Naive thymus-derived CD8-positive, alpha-beta T cell (primary cell): Measurements from ENCODE around the gene DNAJB8. TPM values are rescaled to one million over a fixed set of nuclear protein-coding genes. Genes with fewer than 3 reads are reported as not detected.

ENCODE experiments used
- ATAC-seq, 2 donors: fragments of 150-1000 bp; cut with Tn5 transposase in 1 of 2; sonication (Bioruptor Pico), chemical (Tn5 transposase) in 1 of 2; 1 replicate in 1 of 2; 2 replicates in 1 of 2; pipeline ENCODE4 v1.10.0; 2021; ENCODE audit warnings: mild to moderate bottlenecking in 2 of 2, moderate library complexity in 2 of 2
- POLR2A ChIA-PET: fragments of 350-600 bp; sonication (Branson Sonifier 250); formaldehyde crosslinking; loops from one replicate; lab custom pipeline; 2021; ENCODE audit warnings: antibody characterized with exemption; lab: Charles Lee
- DNase-seq, 10 donors: peaks; one replicate each; pipeline versions ENCODE4 v3.0.0 to v3.0.0-alpha.2; 2020 to 2022
- H3K27ac Mint-ChIP-seq, 10 donors: one replicate each; pipeline ENCODE4 v1.8.0; 2020 to 2022; ENCODE audit warnings: mild to moderate bottlenecking in 10 of 10, mixed read lengths in 10 of 10, moderate library complexity in 4 of 10, inconsistent platforms in 1 of 10
- H3K27me3 Mint-ChIP-seq, 5 donors: one replicate each; pipeline ENCODE4 v1.8.0; 2021 to 2022; ENCODE audit warnings: mixed read lengths in 5 of 5
- H3K36me3 Mint-ChIP-seq, 3 donors: one replicate each; pipeline ENCODE4 v1.8.0; 2020 to 2022; ENCODE audit warnings: mixed read lengths in 3 of 3, mild to moderate bottlenecking in 2 of 3, inconsistent platforms in 1 of 3
- H3K4me1 Mint-ChIP-seq, 4 donors: one replicate each; pipeline ENCODE4 v1.8.0; 2021 to 2022; ENCODE audit warnings: mixed read lengths in 4 of 4
- H3K4me3 Mint-ChIP-seq, 10 donors: one replicate each; pipeline ENCODE4 v1.8.0; 2020 to 2022; ENCODE audit warnings: mild to moderate bottlenecking in 10 of 10, mixed read lengths in 10 of 10, moderate library complexity in 6 of 10, inconsistent platforms in 1 of 10
- H3K9me3 Mint-ChIP-seq, 9 donors: one replicate each; pipeline ENCODE4 v1.8.0; 2020 to 2022; ENCODE audit warnings: mixed read lengths in 9 of 9, mild to moderate bottlenecking in 3 of 9, inconsistent platforms in 1 of 9, moderate library complexity in 1 of 9
- polyA plus RNA-seq, 3 donors: library from polyadenylated mRNA; unstranded; fragments of 300-500 nt; fragmentation: Illumina TruSeq; gene quantifications; one replicate each; pipeline ENCODE4 v1.2.3, GENCODE V29; 2021
- total RNA-seq, 8 experiments: library from RNA in 2 of 8; stranded (reverse) in 2 of 8; gene quantifications; one replicate each; pipeline ENCODE4 v1.2.3 and lab custom pipeline; 2021 to 2026

The DNAJB8 gene
- total and polyA plus RNA-seq, 5 experiments from 2014 or later = not detected

GRCh38 chr3:128486205-128486628 lies 19.5 kb upstream of the DNAJB8 start:
- ATAC-seq = no peak
- peaks cover 18 to 68% (median 43%) of the 10 kb centered on the region in 4 donors for H3K4me1 Mint-ChIP-seq
- H3K4me3 Mint-ChIP-seq = peak overlapping the region; percentile 48 to 89 (median 86)
- no peaks in the 10 kb centered on the region for H3K36me3 Mint-ChIP-seq
- H3K9me3 Mint-ChIP-seq = no peaks in the 10 kb centered on the region
- POLR2A ChIA-PET = no interaction called here
- H3K27ac Mint-ChIP-seq = peak overlapping the region in 1 of 10 donors; percentile 25
- no peak for DNase-seq
- peaks cover 38 to 92% (median 55%) of the 10 kb centered on the region in 5 donors for H3K27me3 Mint-ChIP-seq

DNA sequence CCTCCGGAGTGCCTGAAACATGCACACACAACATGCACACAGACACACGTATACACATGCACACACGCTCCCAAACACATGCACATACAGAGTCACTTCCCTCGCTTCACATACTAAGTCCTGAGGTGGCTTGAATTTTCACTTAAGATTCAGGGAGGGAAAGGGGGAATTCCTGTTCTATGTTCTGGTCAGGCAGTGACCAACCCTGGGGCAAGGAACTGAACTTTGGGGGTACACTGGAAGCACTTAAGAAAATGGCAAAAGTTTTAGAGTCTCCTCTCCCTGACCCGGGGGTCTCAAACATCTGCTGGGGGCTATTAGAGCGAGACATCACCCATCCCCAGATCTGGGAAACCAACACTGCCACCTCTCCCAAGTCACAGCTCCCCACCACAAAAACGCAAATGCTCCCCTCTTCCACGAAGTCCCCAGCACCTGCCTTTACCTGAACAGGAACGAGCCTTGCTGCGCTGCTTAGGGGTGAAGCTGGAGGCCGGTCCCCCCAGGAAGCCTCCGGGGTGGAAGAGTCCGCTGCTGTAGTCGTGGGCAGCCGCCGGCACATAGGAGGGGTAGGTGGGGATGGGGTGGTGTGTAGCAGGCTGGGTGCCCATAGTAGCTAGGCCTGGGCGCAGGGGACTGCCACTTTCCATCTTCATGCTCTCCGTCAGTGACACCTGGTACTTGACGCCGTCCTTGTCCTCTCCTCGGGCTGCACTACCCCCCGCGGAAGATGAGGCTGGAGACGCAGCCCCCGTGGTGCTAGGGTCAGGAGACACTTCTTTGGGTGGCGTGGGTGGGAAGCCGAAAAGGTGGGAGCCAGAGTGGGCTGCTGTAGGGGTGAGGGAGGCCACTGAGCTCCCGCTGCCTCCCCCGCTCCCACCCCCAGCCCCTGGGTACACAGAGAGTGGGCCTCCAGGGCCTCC lies 18.9 kb upstream of the DNAJB8 start:
- Mint-ChIP-seq H3K27ac (peak overlapping the region in 1 of 10 donors; percentile 29), H3K4me3 (peak overlapping the region in 6 of 10 donors; percentile 22 to 88 (median 48)), H3K9me3 (no peaks in the 10 kb centered on the region), H3K36me3 (no peaks in the 10 kb centered on the region), H3K27me3 (peaks cover 38 to 97% (median 60%) of the 10 kb centered on the region in 5 donors), H3K4me1 (peaks cover 18 to 68% (median 40%) of the 10 kb centered on the region in 4 donors)
- POLR2A ChIA-PET = no interaction called here
- DNase-seq = no peak
- no peak for ATAC-seq

DNA sequence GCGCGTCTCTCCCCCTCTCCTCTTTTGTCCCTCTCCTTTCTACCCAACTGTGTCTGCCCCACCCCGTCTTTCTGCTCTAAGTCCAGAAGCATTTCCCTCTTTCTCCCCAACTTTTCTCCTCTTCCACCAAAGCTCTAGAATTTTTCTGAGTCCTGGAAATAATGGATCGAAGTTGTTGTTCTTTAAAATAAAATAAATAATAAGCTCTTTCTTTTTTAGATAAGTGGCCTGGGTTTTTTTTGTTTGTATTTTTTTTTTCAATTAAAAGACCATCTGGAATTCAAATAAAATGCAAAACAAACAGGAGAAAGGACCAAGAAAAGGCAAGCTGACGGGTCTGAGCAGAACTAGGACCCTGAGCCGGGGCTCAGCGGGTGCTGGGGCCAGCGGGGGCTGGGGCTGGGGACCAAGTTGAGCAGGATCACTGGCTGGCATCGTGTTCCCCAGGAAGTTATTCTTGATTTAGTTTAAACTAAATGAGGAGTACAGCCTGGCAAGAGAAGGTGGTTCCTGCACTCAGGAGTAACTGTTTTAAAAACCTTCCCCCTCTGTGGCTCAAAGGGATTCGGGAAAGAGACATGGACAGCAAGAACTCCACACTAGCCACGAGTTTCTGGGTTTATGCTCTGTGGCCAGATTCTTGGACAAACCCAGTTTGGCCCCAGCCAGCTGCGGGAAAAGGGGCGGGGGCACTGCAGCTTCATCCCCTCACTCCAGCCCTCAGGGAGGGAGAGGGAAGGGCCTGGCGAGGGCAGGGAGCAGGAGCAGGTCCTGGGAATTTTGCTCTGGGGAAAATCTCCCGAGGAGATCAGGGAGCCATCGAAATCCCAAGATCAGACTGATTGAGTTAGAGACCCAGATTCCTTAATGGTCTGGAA lies 18.0 kb upstream of the DNAJB8 start:
- POLR2A ChIA-PET = interaction anchor here (0.7 kb wide), 1 partner anchor 12 kb away, joined by 3 read pairs; no protein-coding TSS in a partner anchor
- H3K4me1 Mint-ChIP-seq = peaks cover 16 to 60% (median 34%) of the 10 kb centered on the region in 4 donors
- H3K27ac Mint-ChIP-seq = peak overlapping the region in 1 of 10 donors; percentile 18
- H3K9me3 Mint-ChIP-seq = no peaks in the 10 kb centered on the region
- H3K4me3 Mint-ChIP-seq = peak overlapping the region in 5 of 10 donors; percentile 22 to 86 (median 48)
- H3K27me3 Mint-ChIP-seq = peaks cover 39 to 97% (median 61%) of the 10 kb centered on the region in 5 donors
- H3K36me3 Mint-ChIP-seq = no peaks in the 10 kb centered on the region
- ATAC-seq (no peak), DNase-seq (no peak)

DNA sequence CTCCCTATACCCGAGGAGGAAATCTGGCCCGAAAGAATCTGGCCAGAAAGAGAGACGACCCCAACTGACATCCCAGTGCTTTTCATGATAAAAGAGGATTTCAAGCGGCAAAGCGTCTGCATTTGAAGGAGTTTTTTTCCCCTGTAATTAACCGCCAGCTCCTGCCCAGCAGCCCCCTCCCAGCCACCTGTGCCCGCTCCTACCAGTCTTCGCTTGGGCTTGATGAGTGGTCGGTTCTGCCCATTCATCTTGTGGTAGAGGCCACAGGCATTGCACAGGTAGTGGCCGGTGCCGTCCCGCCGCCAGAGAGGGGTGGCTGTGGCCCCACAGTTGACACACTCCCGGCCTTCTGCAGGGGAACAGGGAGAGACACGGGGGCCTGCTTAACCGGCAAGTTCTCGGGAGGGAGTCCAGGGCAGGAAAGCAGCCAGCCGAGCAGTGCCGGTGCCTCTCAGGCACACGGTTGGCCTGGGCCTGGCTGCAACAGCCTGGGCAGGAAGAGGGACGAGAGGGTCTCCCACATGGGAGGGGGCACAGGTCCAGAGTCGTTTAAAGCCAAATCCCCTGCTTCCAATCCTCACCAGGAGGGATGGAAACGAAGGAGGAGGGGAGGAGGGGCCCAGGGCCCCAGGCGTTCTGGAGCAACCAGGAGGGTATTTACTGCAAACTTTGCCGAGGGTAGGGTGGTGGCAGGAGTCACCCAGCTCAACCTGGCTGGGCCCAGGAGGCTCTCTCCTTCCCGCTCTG lies 17.1 kb upstream of the DNAJB8 start:
- ATAC-seq = peak in 1 of 2 donors; percentile 21
- Mint-ChIP-seq H3K27me3 (peaks cover 40 to 95% (median 65%) of the 10 kb centered on the region in 5 donors), H3K4me1 (peaks cover 16 to 56% (median 33%) of the 10 kb centered on the region in 4 donors), H3K36me3 (no peaks in the 10 kb centered on the region), H3K9me3 (no peaks in the 10 kb centered on the region), H3K27ac (peak overlapping the region in 1 of 10 donors; percentile 24), H3K4me3 (peak overlapping the region; percentile 66 to 87 (median 80))
- DNase-seq = no peak
- POLR2A ChIA-PET = interaction anchor here (0.7 kb wide), 1 partner anchor 13 kb away, joined by 3 read pairs; no protein-coding TSS in a partner anchor

- peak overlapping the region in 2 of 10 donors; percentile 3 to 50 for H3K27ac Mint-ChIP-seq
- POLR2A ChIA-PET = interaction anchor here (0.6 kb wide), 1 partner anchor 7 kb away, joined by 3 read pairs; no protein-coding TSS in a partner anchor
- peak in 1 of 10 donors; percentile 21 for DNase-seq
- peaks cover 43 to 95% (median 73%) of the 10 kb centered on the region in 5 donors for H3K27me3 Mint-ChIP-seq
- peaks cover 16 to 47% (median 28%) of the 10 kb centered on the region in 4 donors for H3K4me1 Mint-ChIP-seq
- ATAC-seq = peak in 1 of 2 donors; percentile 31
- H3K36me3 Mint-ChIP-seq = no peaks in the 10 kb centered on the region
- peak overlapping the region; percentile 66 to 87 (median 80) for H3K4me3 Mint-ChIP-seq
- no peaks in the 10 kb centered on the region for H3K9me3 Mint-ChIP-seq
Observed at GRCh38 chr3:128482666-128483656, 16.3 kb upstream of the DNAJB8 start.

DNA sequence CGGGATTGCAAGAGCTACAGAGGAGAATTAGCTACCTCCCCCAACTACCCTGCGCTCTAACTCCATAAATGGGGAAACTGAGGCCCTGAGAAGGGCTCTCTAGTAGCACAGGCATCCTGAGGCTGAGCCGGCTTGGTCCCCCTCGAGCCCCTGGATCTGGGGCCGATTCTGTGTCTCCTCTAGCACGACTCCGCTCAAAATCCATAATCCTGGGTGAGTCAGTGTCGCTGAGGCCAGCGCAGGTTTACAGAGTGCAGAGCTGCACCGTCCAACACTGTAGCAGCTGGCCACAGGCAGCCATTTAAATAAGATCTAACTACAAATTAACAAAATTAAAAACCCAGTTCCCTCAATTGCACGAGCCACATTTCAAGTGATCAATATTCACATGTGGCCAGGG lies 15.5 kb upstream of the DNAJB8 start:
- no peaks in the 10 kb centered on the region for H3K36me3 Mint-ChIP-seq
- peak overlapping the region in 6 of 10 donors; percentile 13 to 86 (median 58) for H3K4me3 Mint-ChIP-seq
- H3K27ac Mint-ChIP-seq = no peak overlapping the region
- H3K4me1 Mint-ChIP-seq = peaks cover 13 to 42% (median 24%) of the 10 kb centered on the region in 4 donors
- POLR2A ChIA-PET = interaction anchor here (0.6 kb wide), 2 partner anchors 8 to 627 kb away, joined by 3 to 4 read pairs; no protein-coding TSS in a partner anchor
- ATAC-seq = no peak
- DNase-seq = no peak
- peaks cover 41 to 95% (median 77%) of the 10 kb centered on the region in 5 donors for H3K27me3 Mint-ChIP-seq
- no peaks in the 10 kb centered on the region for H3K9me3 Mint-ChIP-seq

- POLR2A ChIA-PET = interaction anchor here (0.5 kb wide), 1 partner anchor 630 kb away, joined by 5 read pairs; no protein-coding TSS in a partner anchor
- H3K36me3 Mint-ChIP-seq = no peaks in the 10 kb centered on the region
- peaks cover 13 to 35% (median 21%) of the 10 kb centered on the region in 4 donors for H3K4me1 Mint-ChIP-seq
- ATAC-seq (no peak), DNase-seq (no peak)
- no peak overlapping the region for H3K27ac Mint-ChIP-seq
- H3K9me3 Mint-ChIP-seq = no peaks in the 10 kb centered on the region
- H3K27me3 Mint-ChIP-seq = peaks cover 40 to 89% (median 75%) of the 10 kb centered on the region in 5 donors
- no peak overlapping the region for H3K4me3 Mint-ChIP-seq
Observed at GRCh38 chr3:128481438-128481942, 14.8 kb upstream of the DNAJB8 start.

DNA sequence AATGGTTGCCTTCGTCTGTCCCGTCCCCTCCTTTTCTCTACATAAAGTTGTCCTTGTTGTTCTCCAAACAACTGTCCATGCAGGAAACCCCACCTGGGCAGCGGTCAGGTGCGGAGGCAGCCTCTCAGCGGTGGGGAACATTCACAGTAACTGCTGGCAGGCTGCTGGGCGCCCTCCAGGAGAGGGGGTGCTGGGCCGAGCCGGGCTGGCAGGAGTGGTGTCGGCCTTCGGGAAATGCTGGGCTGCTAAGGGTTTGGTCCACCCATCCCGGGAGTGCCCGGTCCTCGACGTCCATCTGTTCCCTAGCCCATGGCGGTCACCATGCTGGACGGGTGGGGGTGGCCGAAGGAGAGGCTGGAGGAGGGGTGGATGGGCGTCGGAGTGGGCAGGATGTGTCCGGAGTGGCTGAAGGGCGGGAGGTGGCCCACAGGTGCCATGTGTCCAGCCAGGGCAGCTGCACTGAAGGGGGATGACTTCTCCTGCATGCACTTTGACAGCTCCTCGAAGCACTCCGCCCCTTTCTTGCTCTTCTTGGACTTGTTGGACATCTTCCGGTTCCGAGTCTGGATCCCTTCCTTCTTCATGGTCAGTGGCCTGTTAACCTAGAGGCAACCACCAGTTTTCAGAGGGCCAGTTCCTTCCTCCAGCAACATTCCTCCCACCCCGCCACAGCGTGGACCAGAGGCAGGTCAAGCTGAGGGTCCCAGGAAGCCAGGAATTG lies 14.2 kb upstream of the DNAJB8 start:
- peaks cover 38 to 83% (median 69%) of the 10 kb centered on the region in 5 donors for H3K27me3 Mint-ChIP-seq
- DNase-seq (peak in 1 of 10 donors; percentile 32), ATAC-seq (no peak)
- H3K4me3 Mint-ChIP-seq = no peak overlapping the region
- no peaks in the 10 kb centered on the region for H3K9me3 Mint-ChIP-seq
- H3K27ac Mint-ChIP-seq = no peak overlapping the region
- peaks cover 10 to 29% (median 17%) of the 10 kb centered on the region in 4 donors for H3K4me1 Mint-ChIP-seq
- POLR2A ChIA-PET = interaction anchor here (0.5 kb wide), 1 partner anchor 630 kb away, joined by 5 read pairs; no protein-coding TSS in a partner anchor
- H3K36me3 Mint-ChIP-seq = no peaks in the 10 kb centered on the region

DNA sequence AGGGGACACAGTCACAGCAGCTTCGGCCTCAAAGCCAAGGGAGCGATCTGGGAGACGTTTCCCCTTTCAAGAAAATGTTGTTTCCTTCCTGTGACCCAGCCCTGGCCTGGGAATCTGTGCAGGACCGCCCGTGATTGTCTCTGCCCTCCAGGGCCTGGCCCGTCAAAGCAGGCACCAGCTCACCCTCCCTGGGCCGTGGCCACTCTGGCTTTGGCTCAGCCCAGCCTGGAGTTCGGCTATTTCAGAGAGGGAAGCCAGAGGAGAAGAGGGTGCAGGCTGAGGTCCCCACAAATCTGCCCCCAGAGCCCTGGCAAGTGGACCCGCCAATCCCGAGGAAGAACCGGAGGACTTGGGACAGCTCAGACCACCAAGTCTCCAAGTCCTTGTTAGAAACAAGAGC lies 13.6 kb upstream of the DNAJB8 start:
- Mint-ChIP-seq H3K36me3 (no peaks in the 10 kb centered on the region), H3K27me3 (peaks cover 36 to 77% (median 66%) of the 10 kb centered on the region in 5 donors), H3K9me3 (no peaks in the 10 kb centered on the region), H3K27ac (peak overlapping the region in 1 of 10 donors; percentile 34), H3K4me1 (peaks cover 10 to 24% (median 17%) of the 10 kb centered on the region in 4 donors), H3K4me3 (no peak overlapping the region)
- POLR2A ChIA-PET = no interaction called here
- DNase-seq (no peak), ATAC-seq (no peak)

DNA sequence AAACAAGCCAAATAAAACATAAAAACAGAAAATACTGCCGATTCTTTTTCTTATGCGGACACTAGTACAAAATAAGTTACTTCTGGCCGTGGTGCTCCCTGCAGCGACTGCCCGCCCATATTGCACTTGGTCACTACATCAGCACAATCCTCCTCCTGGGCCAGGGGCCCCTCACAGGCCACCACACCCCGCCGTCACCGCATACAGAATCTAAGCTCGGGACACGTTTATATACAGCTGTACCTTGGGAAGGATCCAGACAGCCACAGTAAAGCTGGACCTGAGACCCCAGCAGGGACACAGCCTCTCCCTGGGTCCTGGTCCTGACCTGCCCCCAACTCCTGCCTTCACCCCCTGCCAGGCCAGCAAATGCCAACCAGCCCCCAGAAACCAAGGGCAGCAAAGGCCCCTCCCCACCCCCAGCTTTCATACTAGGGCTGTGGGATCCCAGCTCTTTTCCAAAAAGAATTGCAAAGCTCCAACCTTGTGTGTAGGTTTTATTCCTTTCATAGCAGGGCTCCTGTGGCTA lies 12.9 kb upstream of the DNAJB8 start:
- DNase-seq (peak in 1 of 10 donors; percentile 19), ATAC-seq (no peak)
- peaks cover 31 to 70% (median 59%) of the 10 kb centered on the region in 5 donors for H3K27me3 Mint-ChIP-seq
- no peaks in the 10 kb centered on the region for H3K36me3 Mint-ChIP-seq
- H3K4me3 Mint-ChIP-seq = no peak overlapping the region
- H3K27ac Mint-ChIP-seq = no peak overlapping the region
- H3K9me3 Mint-ChIP-seq = no peaks in the 10 kb centered on the region
- POLR2A ChIA-PET = no interaction called here
- peaks cover 7 to 24% (median 17%) of the 10 kb centered on the region in 4 donors for H3K4me1 Mint-ChIP-seq
